T-helper 9 cell (primary cell): ENCODE measurements around the gene GRPEL2.

Experiments used
- DNase-seq: peaks from one replicate; pipeline ENCODE4 v3.0.0-alpha.2; 2020

GRPEL2 gene

DNA sequence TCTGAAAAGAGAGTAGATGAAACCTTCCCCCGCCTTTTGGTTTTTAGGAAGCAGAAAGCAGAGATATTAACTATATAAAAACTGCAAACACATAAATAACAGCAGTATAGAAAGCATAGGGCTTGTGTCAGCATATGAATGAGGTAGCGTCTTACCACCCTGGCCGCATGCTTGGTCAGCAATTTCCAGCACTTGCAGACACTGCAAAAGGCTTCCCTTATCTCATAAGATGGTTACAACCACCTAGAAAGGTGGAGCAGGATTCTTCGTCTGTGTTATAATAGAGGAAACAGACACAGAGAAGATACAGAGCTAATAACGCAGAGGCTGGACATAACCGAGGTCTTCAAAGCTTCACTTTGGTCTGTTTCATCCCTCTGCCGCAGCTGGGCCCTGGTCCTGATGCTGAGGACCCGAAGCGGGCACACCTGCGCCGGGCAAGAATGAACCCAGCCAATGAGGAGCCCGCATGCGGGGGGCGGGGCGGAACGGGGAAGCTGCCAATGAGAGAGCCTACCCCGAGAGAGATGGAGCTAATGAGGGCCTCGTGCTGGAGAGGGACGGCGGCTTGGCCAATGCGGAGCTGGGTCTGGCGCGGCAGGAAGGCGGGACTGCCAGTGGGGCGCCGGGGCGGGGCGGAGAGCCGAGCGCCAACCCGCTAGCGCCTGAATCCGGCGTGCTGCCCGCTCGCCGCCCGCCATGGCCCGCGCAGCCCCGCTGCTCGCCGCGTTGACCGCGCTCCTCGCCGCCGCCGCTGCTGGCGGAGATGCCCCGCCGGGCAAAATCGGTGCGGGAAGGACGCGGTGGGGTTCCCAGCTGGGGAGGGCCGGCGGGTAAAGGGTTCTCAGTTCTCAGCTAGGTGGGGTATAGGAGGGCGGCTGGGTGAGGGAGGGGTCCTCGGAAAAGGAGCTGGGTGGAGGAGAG, 12.3 kb downstream of the GRPEL2 start, which contains the start of gene PCYOX1L:
TSS of gene PCYOX1L (plus strand) at position 677 of the 924 bp plus-strand sequence. CDS start at position 700, 23 bp downstream.
- peak; percentile 90 for DNase-seq

DNA sequence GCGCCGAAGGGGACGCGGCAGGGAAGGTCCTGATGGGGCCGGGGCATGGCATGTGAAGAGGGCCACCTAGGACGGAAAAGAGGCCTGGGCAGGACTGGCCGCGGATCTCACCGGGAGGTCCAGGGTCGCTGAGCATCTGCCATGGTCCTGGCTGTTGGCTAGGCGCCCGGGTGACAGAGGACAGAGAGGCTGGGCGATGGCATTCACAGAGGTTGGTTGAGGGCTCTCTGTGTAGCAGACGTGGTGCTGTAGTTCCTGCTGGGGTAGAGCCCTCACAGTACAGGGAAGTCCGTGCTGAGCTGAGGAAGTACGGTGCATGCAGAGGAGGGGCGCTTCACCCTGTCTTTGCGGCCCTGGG, 13.0 kb downstream of the GRPEL2 start:
- peak; percentile 23 for DNase-seq

DNA sequence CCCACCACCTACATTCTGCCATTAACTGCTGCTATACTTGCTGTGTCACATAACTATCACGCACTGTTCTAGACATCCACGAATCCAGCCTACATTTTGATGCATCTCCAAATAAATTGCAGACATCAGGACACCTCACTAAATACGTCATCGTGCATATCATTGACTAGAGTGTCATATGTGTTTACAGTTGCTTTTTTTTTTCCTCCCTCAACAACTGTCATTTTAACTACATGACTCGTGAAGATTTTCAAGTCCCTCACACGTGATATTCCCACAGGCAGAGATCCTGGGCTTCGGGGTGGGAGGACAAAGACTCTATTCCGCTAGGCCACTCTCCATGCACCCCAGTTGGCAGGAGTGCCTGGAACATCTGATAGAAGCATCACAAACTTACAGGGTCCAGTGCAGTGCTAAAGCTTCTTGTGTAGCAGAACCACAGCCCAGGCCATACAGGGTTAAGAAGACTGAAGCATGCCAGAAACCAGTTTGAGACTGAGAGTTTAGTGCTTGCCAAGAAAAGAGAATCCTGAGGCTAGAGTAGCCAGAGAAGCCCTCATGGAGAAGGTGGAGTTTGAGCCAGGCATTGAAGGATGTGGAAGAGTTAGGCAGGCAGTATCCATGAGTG, 13.7 kb downstream of the GRPEL2 start:
- DNase-seq, result no peak

DNA sequence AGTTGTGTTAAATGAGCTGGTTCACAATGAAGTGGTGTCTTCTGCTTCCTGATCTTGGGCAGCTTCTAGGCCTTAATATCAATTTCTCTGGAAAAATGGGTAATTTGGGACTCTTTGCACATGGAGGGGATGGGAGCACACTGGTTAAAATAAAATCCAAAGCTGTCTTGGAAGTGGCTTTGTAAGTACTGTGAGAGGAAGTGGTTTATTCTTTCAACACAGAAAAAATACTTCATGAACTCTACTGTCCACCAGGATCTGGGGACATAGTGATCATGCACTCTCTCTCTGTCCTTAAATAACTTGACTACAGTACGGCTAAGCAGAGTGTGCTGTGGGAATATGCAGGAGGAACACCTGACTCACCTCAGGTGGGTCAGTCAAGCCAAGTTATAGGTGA, 15.0 kb downstream of the GRPEL2 start:
- DNase-seq, result no peak

DNA sequence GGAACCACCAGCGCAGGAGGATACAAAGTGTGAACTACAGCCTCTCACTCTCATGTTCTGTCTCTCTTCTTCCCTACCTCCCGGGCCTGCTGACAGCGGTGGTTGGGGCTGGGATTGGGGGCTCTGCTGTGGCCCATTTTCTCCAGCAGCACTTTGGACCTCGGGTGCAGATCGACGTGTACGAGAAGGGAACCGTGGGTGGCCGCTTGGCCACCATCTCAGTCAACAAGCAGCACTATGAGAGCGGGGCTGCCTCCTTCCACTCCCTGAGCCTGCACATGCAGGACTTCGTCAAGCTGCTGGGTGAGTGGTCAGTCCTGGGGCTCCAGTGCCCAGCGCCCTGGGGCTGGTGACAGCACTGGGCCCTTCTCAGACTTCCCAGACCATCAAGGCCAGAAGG, 17.2 kb downstream of the GRPEL2 start:
- DNase-seq, result no peak

DNA sequence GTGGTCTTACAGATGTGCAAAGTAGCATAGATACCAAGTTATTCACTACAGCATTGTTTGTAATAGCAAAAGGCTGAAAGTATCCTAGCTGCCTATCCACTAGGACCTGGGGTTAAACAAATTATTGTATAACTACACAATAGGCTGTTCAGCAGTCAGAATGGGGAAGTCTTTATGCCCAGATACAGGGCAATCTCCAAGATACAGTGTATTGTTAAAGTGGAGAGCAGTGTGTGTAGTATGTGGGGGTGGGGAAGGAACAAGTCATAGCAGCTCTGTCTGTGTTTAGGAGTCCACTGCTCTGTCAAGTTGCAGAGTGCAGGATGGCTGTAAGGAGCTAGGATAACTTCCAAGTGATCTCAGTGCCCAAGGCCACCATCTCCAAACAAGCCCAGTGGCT, 18.1 kb downstream of the GRPEL2 start:
- DNase-seq, result no peak

DNA sequence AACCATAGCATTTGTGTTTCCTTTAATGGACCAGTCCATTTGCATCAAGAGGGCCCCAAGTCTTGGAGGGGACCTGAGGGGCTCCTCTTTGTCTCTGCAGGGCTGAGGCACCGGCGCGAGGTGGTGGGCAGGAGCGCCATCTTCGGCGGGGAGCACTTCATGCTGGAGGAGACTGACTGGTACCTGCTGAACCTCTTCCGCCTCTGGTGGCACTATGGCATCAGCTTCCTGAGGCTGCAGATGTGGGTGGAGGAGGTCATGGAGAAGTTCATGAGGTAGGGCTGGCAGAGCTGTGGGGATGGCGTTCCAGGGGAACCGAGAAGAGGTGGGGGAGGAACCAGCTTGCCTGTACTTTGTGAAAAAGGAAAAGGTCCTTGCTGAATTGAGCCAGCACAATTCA, 18.6 kb downstream of the GRPEL2 start:
- DNase-seq, result no peak

DNA sequence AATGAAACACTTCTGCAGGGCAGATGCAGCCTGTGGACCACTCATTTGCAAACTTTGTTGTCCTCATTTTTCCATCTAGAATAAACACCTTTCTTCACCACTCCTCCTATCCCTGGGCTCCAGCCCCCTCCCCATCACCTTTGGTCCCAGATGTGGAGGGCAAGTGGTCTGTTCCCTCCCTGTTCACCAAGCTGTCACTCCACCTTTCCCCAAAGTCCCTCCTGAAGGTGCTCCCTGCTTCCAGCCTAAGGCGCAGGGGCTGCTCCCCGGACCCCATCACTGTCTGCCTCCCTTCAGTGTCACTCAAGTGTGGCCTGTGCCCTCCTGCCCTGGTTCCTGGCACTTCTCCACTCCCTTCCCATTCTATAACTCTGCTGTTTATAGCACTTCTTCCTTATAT, 19.4 kb downstream of the GRPEL2 start:
- no peak for DNase-seq

DNA sequence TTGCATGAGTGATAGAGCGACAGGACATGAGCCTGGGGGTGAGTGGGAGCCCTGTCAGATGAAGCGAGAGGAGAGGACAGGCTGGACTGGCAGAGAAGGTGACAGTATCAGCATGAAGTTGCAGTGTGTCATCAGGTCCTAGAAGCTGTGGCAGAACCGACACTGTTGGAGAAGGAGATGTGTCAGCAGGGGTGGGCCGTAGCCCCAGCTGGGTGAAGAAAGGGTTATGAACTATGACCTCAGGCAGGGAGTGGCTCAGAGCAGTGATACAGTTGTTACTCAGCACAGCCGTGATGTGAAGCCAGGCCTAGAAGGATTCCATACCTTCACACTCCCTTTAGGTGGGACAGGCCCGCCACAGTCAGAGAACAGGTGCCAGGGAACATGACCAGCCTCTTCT, 20.1 kb downstream of the GRPEL2 start:
- DNase-seq, result no peak

DNA sequence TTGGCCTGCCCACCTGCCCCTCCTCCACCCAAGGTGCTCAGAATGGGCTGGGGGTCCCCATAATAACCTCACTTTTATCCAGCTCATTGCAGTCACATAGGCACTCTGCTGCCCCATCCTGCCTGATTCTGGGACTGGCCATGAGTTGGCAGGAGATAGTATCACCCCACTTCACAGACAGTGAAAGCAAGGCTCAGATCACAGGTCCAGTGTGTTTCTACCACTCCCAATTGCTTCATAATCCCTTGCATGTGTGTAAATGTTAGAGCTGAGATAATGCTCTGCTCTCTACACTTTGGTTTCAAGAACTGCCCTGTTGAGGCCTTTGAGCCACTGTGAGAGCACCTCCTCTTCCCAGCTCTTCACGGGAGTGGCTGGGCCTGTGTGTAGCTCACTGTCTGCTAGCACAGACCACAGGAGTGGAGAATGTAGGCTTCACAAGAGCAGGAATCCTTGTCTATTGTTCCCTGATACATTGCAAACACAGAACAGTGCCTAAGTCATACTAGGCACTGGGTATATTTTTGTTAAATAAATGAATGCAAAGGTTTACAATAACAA, 20.9 kb downstream of the GRPEL2 start:
- no peak for DNase-seq

DNA sequence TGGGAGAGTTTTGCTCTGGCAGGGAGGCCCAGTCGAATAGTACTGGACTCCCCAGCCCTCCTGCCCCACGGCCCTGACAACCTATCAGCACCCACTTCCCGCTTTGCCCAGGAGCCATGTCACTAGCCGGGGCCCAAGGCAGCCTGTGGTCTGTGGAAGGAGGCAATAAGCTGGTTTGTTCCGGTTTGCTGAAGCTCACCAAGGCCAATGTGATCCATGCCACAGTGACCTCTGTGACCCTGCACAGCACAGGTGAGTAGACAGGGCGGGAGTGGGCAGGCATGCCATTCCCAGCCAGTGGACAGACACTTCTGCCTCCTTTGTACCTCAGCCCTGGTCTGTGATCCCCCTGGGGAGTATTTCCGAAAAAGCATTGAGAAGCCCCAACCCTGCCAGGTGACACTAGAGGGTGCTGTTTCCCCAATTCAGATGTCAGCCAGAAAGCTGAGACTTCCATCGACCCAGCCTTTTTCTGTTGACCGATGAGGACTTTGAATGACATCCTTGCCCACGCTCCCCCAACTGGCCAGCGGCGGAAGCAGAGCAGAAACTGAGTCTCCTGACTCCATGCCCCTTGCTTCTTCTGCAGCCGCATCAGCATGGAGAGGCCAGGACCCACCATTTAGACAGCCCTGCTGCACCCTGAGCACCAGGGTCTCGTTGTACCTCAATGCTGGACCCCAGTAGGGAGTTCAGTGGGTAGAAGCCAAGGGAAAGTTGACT, 22.1 kb downstream of the GRPEL2 start:
- DNase-seq, result peak; percentile 34

DNA sequence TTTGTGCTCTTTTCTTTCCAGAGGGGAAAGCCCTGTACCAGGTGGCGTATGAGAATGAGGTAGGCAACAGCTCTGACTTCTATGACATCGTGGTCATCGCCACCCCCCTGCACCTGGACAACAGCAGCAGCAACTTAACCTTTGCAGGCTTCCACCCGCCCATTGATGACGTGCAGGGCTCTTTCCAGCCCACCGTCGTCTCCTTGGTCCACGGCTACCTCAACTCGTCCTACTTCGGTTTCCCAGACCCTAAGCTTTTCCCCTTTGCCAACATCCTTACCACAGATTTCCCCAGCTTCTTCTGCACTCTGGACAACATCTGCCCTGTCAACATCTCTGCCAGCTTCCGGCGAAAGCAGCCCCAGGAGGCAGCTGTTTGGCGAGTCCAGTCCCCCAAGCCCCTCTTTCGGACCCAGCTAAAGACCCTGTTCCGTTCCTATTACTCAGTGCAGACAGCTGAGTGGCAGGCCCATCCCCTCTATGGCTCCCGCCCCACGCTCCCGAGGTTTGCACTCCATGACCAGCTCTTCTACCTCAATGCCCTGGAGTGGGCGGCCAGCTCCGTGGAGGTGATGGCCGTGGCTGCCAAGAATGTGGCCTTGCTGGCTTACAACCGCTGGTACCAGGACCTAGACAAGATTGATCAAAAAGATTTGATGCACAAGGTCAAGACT, 22.8 kb downstream of the GRPEL2 start:
- no peak for DNase-seq

DNA sequence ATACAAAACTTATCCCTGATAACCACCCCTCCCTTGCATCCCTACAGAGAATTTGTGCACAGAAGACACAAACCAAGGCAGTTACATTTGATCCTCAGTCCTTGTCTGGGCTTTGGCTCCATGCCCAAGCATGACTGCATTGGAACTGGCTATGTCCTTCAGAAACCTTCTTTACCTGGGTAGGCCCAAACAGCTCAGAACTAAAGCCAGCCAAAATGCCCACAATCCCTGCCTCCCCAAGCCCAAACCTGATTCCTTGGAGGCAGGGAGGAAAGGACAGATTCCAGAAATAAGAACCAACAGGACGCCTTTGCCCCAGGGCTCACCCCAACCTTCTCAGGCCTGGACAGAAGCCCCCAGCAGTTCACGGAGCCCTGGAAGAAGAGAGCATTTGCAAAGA, 25.6 kb downstream of the GRPEL2 start:
- no peak for DNase-seq

DNA sequence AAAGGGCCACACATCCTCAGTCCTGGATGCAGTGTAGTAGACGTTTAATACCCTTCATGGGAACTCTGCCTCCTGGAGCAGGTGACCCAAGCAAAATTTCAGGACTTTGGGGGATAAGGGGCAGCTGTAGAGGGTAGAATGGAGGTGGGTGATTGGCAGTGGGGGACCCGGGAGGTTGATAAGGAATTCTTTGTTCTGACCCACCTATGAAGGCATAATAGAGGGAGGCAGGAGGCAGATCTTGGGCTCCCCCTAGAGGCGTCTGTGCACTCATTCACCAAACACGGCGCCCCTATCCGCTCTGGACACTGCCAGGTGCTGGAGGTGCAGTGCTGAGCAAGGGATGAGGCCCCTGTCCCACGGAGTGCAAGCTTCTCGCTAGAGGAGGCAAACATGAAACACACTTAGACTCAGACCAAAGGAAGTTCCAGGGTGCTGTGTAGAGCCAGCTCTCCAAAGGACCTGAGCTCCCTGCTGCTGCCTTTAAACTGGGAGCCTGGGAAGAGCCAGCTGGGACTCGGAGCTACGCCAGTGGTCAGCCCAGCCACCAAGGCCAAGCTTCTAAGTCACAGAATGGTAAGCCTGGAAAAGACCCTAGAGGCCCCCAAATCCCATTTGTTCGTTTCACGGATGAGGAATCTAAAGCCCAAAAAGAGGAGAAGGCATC, 26.1 kb downstream of the GRPEL2 start:
- DNase-seq, result peak; percentile 64

DNA sequence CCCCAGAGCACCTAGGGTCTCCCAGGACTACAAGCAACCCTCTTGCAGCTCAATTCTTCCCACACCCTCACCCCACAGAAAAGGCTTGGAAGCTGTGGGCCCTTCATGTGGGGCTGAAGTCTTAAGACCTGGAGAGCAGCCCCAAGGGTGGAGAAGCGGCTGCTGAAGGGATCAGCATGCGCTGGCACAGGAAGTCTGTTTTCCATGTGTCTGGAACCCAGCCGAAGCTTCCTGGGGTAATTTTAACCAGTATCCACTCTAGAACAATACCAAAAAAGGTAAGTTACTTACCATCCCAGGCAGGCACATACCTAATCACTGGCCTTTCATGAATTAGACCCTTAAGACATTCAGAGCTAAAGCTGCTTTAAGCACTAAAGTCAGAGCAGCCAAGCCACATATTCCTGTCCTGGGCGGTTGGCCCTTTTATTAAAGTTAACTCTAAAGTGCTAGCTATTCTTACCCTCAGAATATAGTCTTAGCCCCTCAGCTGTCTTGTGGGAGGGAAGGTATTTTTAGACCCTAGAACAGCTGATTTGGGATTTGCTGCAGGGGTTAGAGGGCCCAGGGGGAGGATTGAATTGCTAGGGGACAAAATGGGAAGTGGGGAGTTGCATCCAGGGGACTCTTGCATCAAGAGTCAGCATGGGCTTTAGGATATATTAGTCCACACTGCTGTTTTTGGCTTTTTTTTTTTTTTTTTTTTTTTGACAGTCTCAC, 26.9 kb downstream of the GRPEL2 start:
- no peak for DNase-seq

DNA sequence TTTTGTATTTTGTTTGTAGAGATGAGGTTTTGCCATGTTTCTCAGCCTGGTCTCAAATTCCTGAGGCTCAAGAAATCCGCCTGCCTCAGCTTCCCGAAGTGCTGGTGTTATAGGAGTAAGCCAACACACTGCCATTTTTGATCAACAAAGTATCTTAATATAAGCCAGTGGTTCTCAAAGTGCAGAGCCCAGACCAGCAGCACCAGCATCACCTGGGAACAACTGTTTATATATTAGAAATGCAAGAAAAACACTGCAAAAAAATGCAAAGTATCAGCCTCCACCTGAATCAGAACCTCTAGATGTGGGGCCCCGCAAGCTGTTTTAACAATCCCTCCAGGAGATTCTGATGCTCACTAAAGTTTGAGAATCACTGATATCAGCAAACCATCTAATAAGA, 27.6 kb downstream of the GRPEL2 start:
- DNase-seq, result no peak

DNA sequence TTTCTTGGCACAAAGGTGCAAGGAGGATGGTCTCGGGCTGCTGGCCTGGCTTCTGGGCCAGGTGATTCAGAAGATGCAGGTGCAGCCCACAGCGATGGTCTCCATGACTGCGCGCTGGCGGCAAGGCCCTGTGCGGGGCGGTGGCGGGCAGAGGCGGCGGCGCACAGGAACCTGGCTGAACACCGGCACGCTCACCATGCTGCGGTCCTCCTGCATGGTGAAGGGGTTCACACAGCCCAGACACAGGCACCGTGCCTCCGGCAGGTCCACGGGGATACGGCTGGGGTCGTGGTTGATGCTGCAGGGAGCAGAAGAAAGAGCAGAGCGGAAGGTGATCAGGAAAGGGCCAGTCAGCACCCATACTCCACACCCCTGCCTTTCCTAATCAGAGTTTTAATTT, 29.0 kb downstream of the GRPEL2 start:
- no peak for DNase-seq

DNA sequence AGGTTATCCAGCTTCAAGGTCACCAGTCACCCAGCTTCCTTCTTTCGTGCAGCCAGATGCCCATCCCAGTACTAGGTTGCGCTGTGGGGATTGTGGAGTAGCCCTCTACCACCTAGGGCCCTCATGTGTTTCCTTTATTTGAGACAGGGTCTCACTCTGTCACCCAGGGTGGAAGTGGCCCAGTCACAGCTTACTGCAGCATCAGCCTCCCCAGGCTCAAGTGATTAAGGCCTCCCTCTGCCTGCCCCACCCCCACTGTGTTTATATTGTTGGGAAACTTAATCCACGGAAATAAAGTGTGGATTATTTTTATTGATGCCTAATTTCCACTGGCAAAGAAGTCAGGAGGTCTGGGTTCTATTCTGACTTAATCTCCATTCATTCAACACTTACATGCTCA, 29.5 kb downstream of the GRPEL2 start:
- no peak for DNase-seq

DNA sequence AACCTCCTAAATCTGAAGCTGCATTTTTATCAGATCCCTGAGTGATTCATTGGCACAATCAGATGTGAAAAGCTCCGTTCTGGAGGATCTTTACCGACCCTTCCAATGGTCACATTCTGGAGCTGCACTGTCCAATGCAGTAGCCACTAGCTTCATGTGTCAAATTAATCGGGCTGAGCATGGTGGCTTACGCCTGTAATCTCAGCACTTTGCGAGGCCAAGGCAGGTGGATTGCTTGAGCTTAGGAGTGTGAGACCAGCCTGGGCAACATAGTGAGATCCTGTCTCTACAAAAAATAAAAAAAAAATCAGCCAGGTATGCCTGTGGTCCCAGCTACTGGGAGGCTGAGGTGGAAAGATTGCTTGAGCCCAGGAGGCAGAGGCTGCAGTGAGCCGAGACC, 30.1 kb downstream of the GRPEL2 start:
- no peak for DNase-seq

DNA sequence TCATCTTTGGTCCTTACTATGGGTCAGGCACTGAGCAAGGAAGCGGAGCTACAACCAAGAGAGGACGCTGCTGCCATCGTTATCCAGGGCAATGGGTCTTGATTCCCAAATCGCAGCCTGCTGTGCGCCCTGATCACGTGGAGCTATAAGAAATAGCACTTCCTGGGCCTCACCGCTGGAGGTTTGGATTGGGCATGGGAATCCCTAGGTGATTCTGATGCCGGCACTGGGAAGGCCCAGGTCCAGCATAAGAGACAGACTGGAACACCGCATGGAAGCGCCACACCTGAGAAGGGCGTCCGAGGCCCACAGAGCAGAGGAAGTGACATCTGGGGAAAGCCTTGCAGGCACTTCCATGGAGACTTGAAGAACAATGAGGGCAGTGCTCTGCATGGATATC, 30.8 kb downstream of the GRPEL2 start:
- DNase-seq, result no peak

DNA sequence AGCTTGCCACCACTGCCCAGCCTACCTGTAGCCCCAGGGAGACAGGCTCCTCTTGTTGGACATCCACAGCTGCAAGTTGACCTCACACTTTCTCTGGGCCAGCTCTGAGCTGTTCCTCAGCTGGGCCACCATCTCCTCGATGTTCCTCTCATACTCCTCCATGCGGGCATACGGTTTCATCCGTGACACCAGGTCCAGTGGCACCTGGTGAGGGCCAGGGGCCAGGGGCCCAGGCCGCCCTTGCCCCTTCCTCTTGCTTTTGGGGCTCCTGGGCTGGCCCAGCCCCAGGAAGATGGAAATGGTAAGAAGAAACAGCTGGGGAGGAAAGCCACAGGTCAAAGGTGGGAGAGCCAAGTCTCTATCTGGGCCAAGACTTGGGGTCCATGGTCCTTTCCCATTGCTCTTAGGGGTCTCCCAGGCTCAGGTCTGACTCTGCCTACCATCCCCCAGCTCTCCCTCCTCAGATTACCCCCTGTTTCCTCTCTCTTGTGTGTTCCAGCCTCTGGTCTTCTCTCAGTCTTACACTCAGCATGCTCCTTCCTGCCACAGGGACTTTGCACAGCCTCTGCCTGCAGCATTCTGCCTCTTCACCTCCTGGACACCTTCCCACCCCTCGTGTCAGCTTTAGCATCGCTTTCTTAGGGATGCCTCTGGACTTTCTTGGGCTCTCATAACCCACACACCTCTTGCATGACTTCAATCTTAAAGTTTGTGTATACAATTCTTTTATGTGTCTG, 31.6 kb downstream of the GRPEL2 start:
- DNase-seq, result no peak
